GM12875 (cell line): ENCODE data around the gene KEAP1.
"Not testable (repeated sequence)": the region's sequence is repeated elsewhere in the genome, so short reads cannot be mapped to it uniquely, and the experiment has no call there.

Experiments used
- H3K4me3 ChIP-seq: one replicate; pipeline ENCODE4 v1.5.1; 2011; ENCODE audit warnings: low read depth, low read length, control low read depth
- CTCF ChIP-seq: IDR thresholded peaks from 2 replicates; pipeline ENCODE4 v1.5.1; 2011; ENCODE audit warnings: low read depth, mild to moderate bottlenecking, control low read depth, inconsistent platforms, low read length, moderate library complexity, borderline replicate concordance; ENCODE audit not compliant: insufficient read depth

Gene KEAP1

GRCh38 chr19:10546817-10547216 lies 43.7 kb upstream of the KEAP1 start:
- no peak for TF ChIP-seq CTCF

GRCh38 chr19:10544753-10545251 lies 41.6 kb upstream of the KEAP1 start:
- H3K4me3 ChIP-seq: peak overlapping the region; percentile 92
- no peak for TF ChIP-seq CTCF

More at GRCh38 chr19:10546817-10547216, 43.7 kb upstream of the KEAP1 start:
- H3K4me3 ChIP-seq: no peak overlapping the region

GRCh38 chr19:10544242-10544752 lies 41.1 kb upstream of the KEAP1 start:
- peak overlapping the region; percentile 92 for H3K4me3 ChIP-seq
- no peak for TF ChIP-seq CTCF

- 0 out of 2 replicates have a peak, but pooled peaks have one; percentile 4 for TF ChIP-seq CTCF
- H3K4me3 ChIP-seq: peak within 1 kb of the TSS; percentile 92
Observed at GRCh38 chr19:10543420-10544241, 40.5 kb upstream of the KEAP1 start, which contains the start of gene ATG4D. TSS of gene ATG4D (plus strand) at chr19:10543904. CDS start at chr19:10544091, 187 bp downstream.

- H3K4me3 ChIP-seq: peak overlapping the region; percentile 92
- no peak for TF ChIP-seq CTCF
Observed at GRCh38 chr19:10543059-10543419, 39.9 kb upstream of the KEAP1 start.

GRCh38 chr19:10539016-10539415 lies 35.9 kb upstream of the KEAP1 start:
- not testable (repeated sequence) for H3K4me3 ChIP-seq

GRCh38 chr19:10538204-10538983 lies 35.2 kb upstream of the KEAP1 start:
- TF ChIP-seq CTCF: no peak
- no peak overlapping the region for H3K4me3 ChIP-seq
